Stimulated activated CD4-positive, alpha-beta T cell treated with anti-CD3 and anti-CD28 coated beads, Interleukin-15, amount 100 ng/mL, for 48 hours (primary cell): ENCODE results near the gene LRRC74B.

ENCODE experiments used
- DNase-seq, 2 donors: peaks; one replicate each; pipeline ENCODE4 v3.0.0-alpha.2; 2020; ENCODE audit warnings: low read depth in 2 of 2

Gene LRRC74B

DNA sequence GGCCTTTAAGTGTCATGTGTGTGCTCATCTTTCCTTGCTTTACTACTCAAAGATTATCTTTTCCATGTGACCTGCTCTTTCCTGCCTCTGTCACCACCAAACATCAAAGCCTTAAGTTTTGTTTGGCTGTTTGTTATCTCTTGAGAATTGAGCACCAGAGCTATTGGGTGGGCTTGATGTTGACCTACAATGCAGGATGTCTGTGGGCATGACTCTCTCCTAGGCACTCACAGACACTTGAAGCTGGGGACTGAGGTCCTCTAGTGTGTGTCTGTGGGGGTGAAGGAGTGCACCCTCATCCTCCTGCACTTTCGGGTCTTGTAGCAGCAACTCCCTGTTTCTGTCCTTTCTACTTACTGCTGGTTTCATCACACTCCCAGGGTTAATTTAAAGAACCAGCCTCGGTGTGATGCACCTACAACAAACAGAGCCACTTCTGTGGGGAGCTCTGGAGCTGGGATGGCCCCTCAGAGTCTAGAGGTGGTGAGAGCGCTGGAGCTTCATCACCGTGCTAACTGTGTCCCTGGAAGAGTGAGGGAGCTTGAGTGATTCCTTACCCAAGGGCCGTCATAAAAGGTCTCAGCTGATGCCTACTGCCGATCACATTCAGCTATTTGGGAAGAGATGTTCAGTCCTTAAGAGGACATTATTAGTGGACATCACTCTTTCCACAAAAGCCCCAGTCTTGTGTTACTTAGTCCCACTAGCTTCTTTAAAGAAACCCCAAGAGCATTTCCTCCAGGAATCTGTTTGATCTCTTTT is 56.3 kb downstream of the LRRC74B start:
- DNase-seq = no peak

DNA sequence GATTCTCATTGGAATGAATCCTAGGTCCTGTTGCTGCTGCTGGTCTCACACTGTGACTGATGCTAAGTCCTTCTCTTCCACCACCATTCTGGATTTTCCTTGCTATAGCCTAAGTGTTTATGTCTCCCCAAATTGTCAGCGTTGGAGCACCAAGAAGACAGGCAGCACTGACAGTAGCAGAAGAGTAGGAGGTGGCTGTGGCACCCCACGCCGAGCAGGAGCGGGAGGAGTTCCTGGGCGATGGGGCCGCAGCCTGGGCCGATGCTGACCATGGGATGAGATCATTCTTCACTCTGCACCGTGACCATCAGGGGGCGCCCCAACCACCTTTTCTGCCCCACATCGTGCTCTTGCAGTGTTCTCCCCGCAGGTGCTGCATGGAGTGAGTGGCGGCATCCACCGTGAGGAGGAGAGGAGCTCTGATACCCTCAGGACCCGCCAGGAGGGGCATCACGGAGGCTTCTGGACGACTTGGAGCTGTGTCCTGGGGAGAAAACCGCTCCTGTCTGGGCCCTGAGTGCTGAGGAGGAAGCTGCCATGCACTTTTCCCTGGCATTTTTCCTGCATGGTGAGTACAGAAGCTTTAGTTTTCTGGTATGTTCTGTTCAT is 57.0 kb downstream of the LRRC74B start:
- peak; percentile 67 to 83 for DNase-seq

DNA sequence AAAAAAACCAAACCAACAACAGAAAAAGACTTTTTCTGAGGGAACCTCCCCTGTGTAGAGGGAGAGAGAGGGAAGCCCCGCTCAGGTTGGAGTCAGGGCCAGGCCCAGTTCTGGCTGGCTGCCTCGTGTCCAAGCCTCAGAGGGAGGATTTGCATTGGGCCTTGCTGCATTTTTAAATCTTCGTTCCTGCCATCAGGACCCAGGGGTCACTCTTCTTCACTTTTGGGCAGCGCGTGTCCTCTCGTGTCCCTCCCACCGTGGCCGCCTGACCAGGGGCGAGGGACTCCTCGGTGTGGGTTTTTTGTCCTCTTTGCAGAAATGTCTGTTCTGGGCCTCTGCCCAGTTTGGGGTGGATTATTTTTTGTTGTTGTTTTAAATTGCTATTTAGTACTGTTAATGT is 57.9 kb downstream of the LRRC74B start:
- DNase-seq = no peak

DNA sequence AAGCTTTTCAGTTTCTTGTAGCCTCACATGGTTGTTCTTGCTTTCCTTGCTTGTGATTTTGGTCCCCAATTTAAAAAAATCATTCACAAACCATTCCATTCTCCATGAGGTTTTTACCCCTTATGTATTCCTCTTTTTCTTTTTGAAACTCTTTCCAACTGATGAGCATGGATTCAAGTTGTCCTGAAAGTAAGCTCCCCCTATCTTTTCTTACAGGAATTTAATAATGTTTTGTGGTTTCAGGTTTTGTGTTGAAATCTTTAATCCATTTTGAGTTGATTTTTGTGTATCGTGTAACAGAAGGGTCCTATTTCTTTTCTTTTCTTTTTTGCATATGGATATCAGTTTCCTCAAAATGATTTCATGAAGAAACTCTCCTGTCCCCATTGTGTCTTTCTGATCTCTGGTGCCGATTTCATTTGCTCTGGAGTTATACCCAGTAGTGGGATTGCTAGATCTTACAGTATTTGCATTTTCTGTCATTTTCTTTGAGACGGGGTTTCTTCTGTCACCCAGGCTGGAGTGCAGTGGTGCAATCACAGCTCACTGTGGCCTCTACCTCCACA is 58.5 kb downstream of the LRRC74B start:
- no peak for DNase-seq

DNA sequence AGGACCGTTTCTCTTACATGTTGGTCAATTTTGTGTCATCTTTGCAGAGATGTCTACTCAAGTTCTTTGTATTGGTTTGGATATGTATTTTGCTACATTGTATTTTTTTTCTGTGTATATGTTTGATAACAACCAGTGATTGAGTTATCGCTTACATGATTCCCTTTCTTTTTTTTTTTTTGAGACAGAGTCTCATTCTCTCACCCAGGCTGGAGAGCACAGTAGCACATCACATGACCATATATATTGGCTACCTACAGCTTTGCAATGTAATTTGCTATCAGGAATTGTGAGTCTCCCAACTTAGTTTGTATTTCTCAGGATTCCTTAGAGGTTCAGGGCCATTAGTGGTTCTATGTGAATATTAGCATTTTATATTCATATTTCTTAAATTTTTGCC is 59.5 kb downstream of the LRRC74B start:
- no peak for DNase-seq

DNA sequence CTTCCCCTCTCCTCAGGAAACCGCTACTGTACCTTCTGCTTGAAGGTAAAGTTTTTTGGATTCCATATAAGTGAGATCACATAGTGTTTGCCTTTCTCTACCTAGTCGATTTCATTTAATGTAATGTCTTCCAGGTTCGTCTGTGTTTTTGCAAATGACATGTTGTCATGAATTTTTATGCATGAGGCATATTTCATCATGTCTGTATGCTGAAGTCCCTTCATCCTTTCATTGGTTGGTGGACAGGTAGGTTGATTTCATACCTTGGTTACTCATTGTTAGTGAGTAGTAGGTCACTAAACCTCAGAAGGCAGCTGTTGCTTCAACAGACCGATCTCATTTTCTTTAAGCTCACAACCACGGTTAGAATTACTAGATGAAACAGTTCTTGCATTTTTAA is 60.3 kb downstream of the LRRC74B start:
- DNase-seq = no peak

DNA sequence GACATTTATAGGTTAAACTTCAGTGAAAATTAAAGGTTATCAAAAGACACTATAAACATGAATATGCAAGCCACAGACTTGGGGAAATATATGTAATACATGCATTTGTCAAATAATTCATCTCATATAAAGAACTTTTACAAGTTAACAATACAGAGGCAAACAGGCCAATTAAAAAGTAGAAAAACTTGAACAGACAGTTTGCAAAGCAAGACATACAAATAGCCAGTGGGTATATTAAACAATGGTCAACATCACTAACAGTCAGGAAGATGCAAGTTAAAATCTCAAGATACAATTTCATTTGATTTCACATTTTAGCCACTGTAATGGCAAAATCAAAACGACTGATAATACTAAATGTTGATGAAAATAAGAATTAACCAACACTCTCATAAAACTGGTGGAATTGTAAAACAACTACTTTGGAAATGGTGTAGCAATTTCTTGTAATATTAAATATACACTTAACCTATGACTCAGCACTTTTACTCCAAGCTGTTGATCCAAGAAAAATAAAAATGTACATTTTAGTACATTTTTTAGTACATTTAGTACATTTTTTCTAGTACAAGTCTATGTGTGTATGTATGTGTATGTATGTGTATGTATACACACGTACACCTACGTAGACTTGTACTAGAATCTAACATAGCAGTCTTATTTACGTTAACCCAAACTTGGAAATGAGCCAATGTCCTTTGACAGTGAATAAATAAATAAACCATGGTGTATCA is 62.8 kb downstream of the LRRC74B start:
- DNase-seq = no peak
